Measurements from ENCODE around the gene MTUS2. TPM values are rescaled to one million over a fixed set of nuclear protein-coding genes. Genes with fewer than 3 reads are reported as not detected.
"Not testable (repeated sequence)": the region's sequence is repeated elsewhere in the genome, so short reads cannot be mapped to it uniquely, and the experiment has no call there.

MTUS2 gene
- total RNA-seq, 1 experiment from 2014 or later: 0.05 TPM

- DNase-seq (ENCODE audit: low spot score): no peak
Measured at GRCh38 chr13:28958018-28958417, 137.9 kb downstream of the MTUS2 start.

- DNase-seq (ENCODE audit: low spot score): no peak
Measured at GRCh38 chr13:28958441-28958840, 138.3 kb downstream of the MTUS2 start.

GRCh38 chr13:28964052-28964451, 143.9 kb downstream of the MTUS2 start:
- no peak for DNase-seq (ENCODE audit: low spot score)

GRCh38 chr13:28964803-28965202, 144.7 kb downstream of the MTUS2 start:
- DNase-seq (ENCODE audit: low spot score): no peak

GRCh38 chr13:28967029-28967915, 147.1 kb downstream of the MTUS2 start:
- DNase-seq (ENCODE audit: low spot score): peak; percentile 24

GRCh38 chr13:28976195-28976594, 156.1 kb downstream of the MTUS2 start:
- no peak for DNase-seq (ENCODE audit: low spot score)

GRCh38 chr13:28976636-28977035, 156.5 kb downstream of the MTUS2 start:
- no peak for DNase-seq (ENCODE audit: low spot score)

GRCh38 chr13:28978574-28978973, 158.4 kb downstream of the MTUS2 start:
- DNase-seq (ENCODE audit: low spot score): no peak

- DNase-seq (ENCODE audit: low spot score): no peak
Measured at GRCh38 chr13:28981530-28981929, 161.4 kb downstream of the MTUS2 start.

GRCh38 chr13:28983641-28984040, 163.5 kb downstream of the MTUS2 start:
- DNase-seq (ENCODE audit: low spot score): no peak

GRCh38 chr13:28984326-28984725, 164.2 kb downstream of the MTUS2 start:
- DNase-seq (ENCODE audit: low spot score): no peak

GRCh38 chr13:28984825-28985224, 164.7 kb downstream of the MTUS2 start:
- DNase-seq (ENCODE audit: low spot score): no peak

- DNase-seq (ENCODE audit: low spot score): not testable (repeated sequence)
Measured at GRCh38 chr13:28990378-28990777, 170.2 kb downstream of the MTUS2 start.

- no peak for DNase-seq (ENCODE audit: low spot score)
Measured at GRCh38 chr13:28991764-28992163, 171.6 kb downstream of the MTUS2 start.

GRCh38 chr13:29000826-29001225, 180.7 kb downstream of the MTUS2 start:
- DNase-seq (ENCODE audit: low spot score): no peak

- DNase-seq (ENCODE audit: low spot score): no peak
Measured at GRCh38 chr13:29005035-29005762, 185.1 kb downstream of the MTUS2 start.

- no peak for DNase-seq (ENCODE audit: low spot score)
Measured at GRCh38 chr13:29005763-29006120, 185.6 kb downstream of the MTUS2 start.

- no peak for DNase-seq (ENCODE audit: low spot score)
Measured at GRCh38 chr13:29006359-29006850, 186.3 kb downstream of the MTUS2 start.

- no peak for DNase-seq (ENCODE audit: low spot score)
Measured at GRCh38 chr13:29008296-29008695, 188.2 kb downstream of the MTUS2 start.

- no peak for DNase-seq (ENCODE audit: low spot score)
Measured at GRCh38 chr13:29020314-29020713, 200.2 kb downstream of the MTUS2 start.

- no peak for DNase-seq (ENCODE audit: low spot score)
Measured at GRCh38 chr13:29021311-29021710, 201.2 kb downstream of the MTUS2 start.

- no peak for DNase-seq (ENCODE audit: low spot score)
Measured at GRCh38 chr13:29021717-29022116, 201.6 kb downstream of the MTUS2 start.

- no peak for DNase-seq (ENCODE audit: low spot score)
Measured at GRCh38 chr13:29022410-29022809, 202.3 kb downstream of the MTUS2 start.

Data from HT-29 (cell line).